ENCODE results near the gene C9orf85.

DNA sequence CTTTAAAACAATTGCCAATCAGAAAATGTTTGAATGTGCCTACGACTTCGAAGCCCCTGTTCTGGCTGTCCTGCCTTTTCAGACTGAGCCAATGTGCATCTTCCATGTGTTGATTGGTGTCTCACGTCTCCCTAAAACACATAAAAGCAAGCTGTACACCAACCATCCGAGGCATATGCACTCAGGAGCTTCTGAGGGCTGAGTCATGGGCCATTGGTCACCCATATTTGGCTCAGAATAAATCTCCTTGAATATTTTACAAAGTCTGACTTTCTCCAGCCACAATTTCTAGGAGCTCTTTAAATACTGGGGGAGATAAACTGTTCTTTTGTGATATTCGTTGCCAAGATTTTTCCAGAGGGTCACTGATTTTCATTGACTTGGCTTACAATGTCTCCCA lies 95.1 kb downstream of the C9orf85 start:
- TF ChIP-seq POLR2AphosphoS5 (IDR thresholded peaks at IDR 0.05; ENCODE audit: low read depth, low read length), result no peak
- TF ChIP-seq, protein P1, sequence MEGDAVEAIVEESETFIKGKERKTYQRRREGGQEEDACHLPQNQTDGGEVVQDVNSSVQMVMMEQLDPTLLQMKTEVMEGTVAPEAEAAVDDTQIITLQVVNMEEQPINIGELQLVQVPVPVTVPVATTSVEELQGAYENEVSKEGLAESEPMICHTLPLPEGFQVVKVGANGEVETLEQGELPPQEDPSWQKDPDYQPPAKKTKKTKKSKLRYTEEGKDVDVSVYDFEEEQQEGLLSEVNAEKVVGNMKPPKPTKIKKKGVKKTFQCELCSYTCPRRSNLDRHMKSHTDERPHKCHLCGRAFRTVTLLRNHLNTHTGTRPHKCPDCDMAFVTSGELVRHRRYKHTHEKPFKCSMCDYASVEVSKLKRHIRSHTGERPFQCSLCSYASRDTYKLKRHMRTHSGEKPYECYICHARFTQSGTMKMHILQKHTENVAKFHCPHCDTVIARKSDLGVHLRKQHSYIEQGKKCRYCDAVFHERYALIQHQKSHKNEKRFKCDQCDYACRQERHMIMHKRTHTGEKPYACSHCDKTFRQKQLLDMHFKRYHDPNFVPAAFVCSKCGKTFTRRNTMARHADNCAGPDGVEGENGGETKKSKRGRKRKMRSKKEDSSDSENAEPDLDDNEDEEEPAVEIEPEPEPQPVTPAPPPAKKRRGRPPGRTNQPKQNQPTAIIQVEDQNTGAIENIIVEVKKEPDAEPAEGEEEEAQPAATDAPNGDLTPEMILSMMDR (IDR thresholded peaks at IDR 0.05; ENCODE audit: control extremely low read depth in 1 of 3, insufficient read depth in 1 of 3, low read depth in 1 of 3, low read length in 3 of 3), result no peak
- TF ChIP-seq PHF8 (conservative IDR thresholded peaks at IDR 0.05; ENCODE audit: low read depth, low read length), result no peak
